ENCODE results near the gene CDR2L.
A peak's percentile ranks its signal among the peaks of the same experiment; 100 is the strongest.
"Not testable (repeated sequence)": the region's sequence is repeated elsewhere in the genome, so short reads cannot be mapped to it uniquely, and the experiment has no call there.

The CDR2L gene

GRCh38 chr17:74982663-74983313 is 4.6 kb upstream of the CDR2L start:
- peak; percentile 58 for DNase-seq

- DNase-seq: no peak
Observed at GRCh38 chr17:74986206-74986576, 1.2 kb upstream of the CDR2L start.

GRCh38 chr17:74987909-74988711 is 678 bp downstream of the CDR2L start:
- DNase-seq: peak; percentile 75

DNA sequence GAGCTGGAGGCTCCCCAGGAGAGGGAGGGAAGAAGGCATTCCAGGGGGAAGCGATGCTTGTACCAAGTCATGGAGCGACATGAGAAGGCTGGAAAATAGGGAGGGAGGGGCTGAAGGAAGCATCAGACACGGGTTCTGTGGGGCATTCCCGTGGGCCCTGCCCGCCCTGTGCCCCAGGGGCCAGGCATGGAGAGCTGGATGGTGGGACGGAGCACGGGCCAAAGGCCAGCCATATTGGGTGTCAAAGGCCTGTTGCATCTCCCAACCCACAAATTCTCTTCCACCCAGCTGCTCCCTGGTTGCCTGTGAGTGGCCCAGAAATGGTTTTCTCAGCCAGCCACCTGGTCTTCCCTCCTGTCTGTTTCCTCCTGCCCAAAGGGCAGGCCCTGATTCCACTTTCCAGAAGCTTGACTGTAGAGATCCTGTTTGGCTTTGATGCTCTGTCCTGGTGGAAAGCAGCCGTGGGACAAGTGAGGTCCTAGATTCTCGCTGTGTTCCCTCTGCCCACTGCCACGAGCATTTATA is 3.2 kb downstream of the CDR2L start:
- no peak for DNase-seq

DNA sequence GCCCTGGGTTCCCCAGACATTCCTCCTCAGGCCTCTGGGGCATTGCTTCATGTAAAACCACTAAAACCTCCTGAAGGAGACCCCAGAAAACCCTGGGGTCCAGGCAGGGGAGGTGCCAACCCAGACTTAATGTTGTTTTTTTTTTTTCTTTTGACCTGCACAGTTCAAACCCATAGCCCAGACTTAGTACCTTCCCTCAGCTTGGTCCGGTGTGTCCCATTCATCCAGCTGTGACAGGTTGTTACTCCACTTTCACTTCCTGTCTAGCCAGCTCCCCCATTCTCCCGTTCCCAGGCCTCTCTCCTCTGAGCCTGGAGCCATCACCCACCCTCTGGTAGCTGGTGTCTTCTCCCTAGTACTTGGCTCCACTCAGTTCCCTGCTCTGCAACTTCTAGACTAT is 4.8 kb downstream of the CDR2L start:
- no peak for DNase-seq

- no peak for DNase-seq
Observed at GRCh38 chr17:74994440-74994839, 7.0 kb downstream of the CDR2L start.

GRCh38 chr17:74995847-74996246 is 8.4 kb downstream of the CDR2L start:
- DNase-seq: no peak

GRCh38 chr17:74998783-74999182 is 11.4 kb downstream of the CDR2L start:
- no peak for DNase-seq

- no peak for DNase-seq
Observed at GRCh38 chr17:74999523-74999922, 12.1 kb downstream of the CDR2L start.

DNA sequence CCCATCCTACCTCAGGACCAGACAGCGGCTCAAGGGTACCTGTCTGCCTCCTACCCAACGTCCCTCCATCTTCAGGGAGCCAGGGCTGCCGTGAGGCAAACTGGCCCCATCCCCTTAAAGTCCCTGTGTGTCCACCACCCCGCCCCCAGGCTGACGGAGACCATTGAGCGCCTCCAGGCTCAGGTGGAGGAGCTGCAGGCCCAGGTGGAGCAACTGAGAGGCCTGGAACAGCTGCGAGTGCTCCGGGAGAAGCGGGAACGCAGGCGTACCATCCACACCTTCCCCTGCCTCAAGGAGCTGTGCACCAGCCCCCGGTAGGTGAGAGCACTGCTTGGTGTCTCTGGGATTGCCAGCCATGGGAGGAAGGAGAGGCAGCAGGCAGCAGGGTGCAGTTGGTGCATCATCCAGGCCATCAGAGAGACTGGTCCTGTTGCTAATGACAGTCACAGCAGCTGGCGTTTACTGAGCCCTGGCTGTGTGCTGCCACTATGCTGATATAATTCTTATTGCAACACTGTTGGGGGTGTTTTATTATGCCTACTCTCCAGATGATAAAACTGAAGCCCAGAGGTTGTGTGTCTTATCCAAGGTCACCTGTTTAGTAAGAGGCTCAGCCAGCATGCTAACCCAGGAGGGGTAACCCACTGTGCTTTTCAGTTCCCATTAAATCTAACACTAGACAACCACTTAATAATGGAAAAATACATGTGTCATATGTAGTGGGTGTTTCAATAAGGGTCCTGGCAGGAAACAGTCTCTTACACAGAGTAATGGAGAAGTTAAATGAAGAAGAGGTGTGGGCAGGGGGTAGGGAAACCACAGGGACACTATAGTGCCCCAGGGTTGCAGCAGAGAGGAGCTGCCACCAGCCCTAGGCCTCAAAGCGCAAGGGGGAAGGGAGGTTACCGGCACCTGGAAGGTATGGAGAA is 14.7 kb downstream of the CDR2L start:
- peak; percentile 38 for DNase-seq

- no peak for DNase-seq
Observed at GRCh38 chr17:75003070-75003956, 15.9 kb downstream of the CDR2L start.

GRCh38 chr17:75003957-75004355 is 16.5 kb downstream of the CDR2L start:
- DNase-seq: no peak

DNA sequence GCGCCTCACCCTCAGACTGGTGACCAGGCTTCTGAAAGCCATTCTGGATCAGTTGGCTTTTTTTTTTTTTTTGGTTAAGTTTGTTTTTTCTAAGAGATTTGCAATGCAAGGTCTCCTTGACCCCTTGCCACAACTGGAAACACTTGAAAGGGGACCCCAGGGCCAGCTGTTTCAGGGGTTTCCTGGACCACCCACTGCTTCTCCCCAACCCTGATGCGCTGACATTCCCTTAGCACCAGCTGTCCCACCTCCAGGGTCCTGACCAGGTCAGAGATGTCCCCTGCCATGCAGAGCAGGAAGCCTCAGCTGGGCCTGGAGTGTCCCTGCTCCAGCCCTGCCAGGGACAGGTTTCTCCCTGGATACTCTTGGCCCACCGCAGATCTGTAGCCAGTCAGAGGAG is 16.9 kb downstream of the CDR2L start:
- DNase-seq: no peak

DNA sequence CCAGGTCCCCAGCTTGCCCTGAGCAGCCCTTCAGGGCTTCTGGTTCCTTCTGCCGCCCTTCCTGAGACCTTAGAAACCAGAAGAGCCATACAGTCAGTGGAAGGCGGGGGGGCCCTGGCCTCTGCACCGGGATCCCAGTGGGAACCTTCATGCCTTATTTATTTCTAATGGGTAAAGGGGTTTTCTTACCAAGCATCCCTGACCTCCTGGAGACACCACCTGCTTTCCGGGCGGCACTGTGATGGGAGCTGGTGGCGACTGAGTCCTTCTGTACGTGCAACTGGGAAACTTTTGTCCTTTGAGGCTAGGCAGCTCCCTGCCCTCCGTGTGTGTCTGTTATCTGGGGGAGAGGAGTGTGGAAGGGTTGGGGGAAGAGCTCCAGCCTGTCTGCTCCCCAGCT is 17.9 kb downstream of the CDR2L start:
- DNase-seq: no peak

DNA sequence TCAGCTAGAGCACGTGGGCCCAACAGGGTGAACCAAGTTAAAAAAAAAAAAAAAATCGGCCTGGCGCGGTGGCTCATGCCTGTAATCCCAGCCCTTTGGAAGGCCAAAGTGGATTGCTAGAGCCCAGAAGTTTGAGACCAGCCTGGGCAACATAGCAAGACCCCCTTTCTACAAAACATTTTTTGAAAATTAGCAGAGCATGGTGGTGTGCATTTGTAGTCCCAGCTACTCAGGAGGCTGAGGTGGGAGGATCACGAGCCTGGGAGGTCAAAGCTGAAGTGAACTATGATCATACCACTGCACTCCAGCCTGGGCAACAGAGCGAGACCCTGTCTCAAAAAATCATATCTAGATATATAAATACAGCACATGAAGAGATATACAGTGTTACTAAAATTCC is 18.7 kb downstream of the CDR2L start:
- not testable (repeated sequence) for DNase-seq

DNA sequence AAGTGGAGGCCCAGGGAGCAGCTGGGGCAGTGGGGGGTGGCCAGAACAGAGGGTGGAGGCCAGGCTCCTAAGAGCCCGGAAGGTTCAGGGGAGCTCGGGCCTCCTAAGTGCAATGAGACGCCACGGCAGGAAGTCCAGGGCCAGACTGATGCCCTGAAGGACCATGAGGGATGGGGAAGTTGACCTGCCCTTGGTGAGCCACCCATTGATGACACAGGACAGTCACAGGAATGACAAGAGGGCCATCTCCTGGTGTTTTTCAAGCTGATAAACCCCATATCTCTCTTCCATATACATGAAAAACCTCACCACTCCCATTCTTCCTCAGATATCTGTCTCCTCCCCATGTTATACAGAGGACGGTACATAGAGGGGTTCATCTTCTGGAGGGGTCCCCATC is 19.2 kb downstream of the CDR2L start:
- DNase-seq: peak; percentile 10

DNA sequence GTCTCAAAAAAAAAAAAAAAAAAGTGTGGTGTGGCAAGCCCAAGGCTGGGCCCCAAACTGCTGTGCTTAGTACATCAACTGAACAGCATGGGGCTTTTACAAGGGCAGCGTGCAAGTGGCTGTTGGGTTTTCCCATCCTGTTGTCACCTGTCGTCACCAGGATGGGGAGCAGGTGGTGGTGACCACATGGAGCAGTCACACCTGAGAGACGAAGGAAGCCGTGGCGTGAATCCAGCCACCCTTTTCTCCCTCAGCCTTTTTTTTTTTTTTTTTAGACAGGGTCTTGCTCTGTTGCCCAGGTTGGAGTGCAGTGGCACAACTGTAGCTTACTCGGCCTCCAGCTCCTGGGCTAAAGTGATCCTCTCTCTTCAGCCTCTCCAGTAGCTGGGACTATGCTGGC is 20.9 kb downstream of the CDR2L start:
- peak; percentile 75 for DNase-seq

DNA sequence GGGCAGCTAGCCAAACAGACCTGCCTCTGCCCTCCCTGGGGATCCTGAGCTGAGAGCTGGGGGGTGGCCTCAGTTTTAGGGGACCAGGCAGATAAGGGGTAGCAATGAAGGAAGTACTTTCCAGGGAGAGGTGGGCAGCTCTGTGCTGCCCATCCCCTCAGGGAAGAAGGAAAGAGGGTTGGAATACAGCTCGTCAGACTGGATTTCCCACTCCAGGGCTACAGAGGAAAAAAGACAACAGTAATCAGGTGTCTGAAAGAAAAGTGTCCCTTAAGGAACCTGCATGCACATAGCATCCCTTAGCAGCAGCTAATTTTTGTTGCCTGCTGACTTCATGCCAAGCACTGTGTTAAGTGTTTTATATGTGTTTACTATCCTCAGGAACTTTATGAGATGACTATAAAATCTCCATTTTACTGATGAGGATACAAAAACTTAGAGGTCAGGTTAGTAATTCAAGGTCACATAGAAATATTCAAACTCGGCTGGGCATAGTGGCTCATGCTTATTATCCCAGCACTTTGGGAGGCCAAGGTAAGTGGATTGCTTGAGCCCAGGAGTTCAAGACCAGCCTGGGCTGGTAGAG is 21.8 kb downstream of the CDR2L start:
- peak; percentile 43 for DNase-seq

- peak; percentile 98 for DNase-seq
Observed at GRCh38 chr17:75010683-75011400, 23.4 kb downstream of the CDR2L start.

GRCh38 chr17:75011401-75012095 is 24.1 kb downstream of the CDR2L start:
- peak; percentile 96 for DNase-seq

DNA sequence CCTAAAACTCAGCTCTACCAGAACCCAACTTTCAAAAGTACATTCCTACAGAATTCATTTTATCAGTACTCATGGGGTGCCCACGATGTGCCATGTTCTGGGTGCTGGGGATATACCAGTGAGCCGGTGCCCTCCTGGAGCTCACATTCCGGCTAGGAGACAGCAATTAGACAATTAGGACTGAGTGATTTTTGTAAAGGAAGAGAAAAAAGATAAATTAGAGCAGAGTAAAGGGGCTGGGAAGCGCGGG is 24.6 kb downstream of the CDR2L start:
- no peak for DNase-seq

All from NCI-H69 (cell line).